ENCODE data around the gene H6PD. TPM values are rescaled to one million over a fixed set of nuclear protein-coding genes. Genes with fewer than 3 reads are reported as not detected.
A peak's percentile ranks its signal among the peaks of the same experiment; 100 is the strongest.

The H6PD gene
- total and polyA plus RNA-seq, 2 donors (not counting 3 experiments of a cell fraction or from before 2014, with no cell fraction given), result 24.5 to 29.0 TPM

- no peak for TF ChIP-seq POLR2AphosphoS5 (IDR thresholded peaks at IDR 0.05; ENCODE audit: insufficient read depth, low read depth, low read length)
- no peak for TF ChIP-seq FOS (IDR thresholded peaks at IDR 0.05; ENCODE audit: borderline replicate concordance, insufficient read depth, low read length)
- no peak for TF ChIP-seq JUN (IDR thresholded peaks at IDR 0.05; ENCODE audit: borderline replicate concordance, insufficient read depth, insufficient read length, low read depth)
- TF ChIP-seq POLR2A (IDR thresholded peaks at IDR 0.05; ENCODE audit: low read depth, low read length), result no peak
- TF ChIP-seq MYC (IDR thresholded peaks at IDR 0.05; ENCODE audit: low read depth, low read length), result no peak
- Histone ChIP-seq H3K9me1 (replicated peaks; ENCODE audit: control insufficient read depth, extremely low read depth, insufficient read depth, low read length) (no peaks in the 10 kb centered on the region), H3K9ac (replicated peaks; ENCODE audit: extremely low read depth, insufficient read depth, low read length) (no peak overlapping the region), H3K4me3 (replicated peaks in 1 of 3; ENCODE audit: insufficient read depth in 1 of 3, low read depth in 1 of 3, low read length in 3 of 3) (no peak overlapping the region), H3K79me2 (ENCODE audit: control insufficient read depth, insufficient read depth, low read length) (peaks cover 6% of the 10 kb centered on the region), H3K9me3 (replicated peaks; ENCODE audit: control insufficient read depth, insufficient read depth, low read length) (no peaks in the 10 kb centered on the region), H3K4me1 (ENCODE audit: control insufficient read depth, extremely low read depth, insufficient read depth, low read length) (peaks cover 17% of the 10 kb centered on the region), H3K36me3 (ENCODE audit: control insufficient read depth in 2 of 2, extremely low read depth in 1 of 2, insufficient read depth in 2 of 2, low read length in 2 of 2) (no peaks in the 10 kb centered on the region), H2AFZ (ENCODE audit: low read depth, low read length) (peak overlapping the region; percentile 63), H4K20me1 (replicated peaks; ENCODE audit: control insufficient read depth, extremely low read depth, insufficient read depth, low read length) (no peaks in the 10 kb centered on the region), H3K4me2 (ENCODE audit: insufficient read depth, low read length) (no peak overlapping the region), H3K27me3 (ENCODE audit: control insufficient read depth in 2 of 2, insufficient read depth in 2 of 2, low read length in 2 of 2) (no peaks in the 10 kb centered on the region), H3K27ac (ENCODE audit: insufficient read depth, low read depth, low read length) (no peak overlapping the region)
- FAIRE-seq (no peak), DNase-seq (ENCODE audit: low read depth, low spot score) (peak; percentile 17)
- POLR2A ChIA-PET, result interaction anchor here (0.7 kb wide), 1 partner anchor 119 kb away, joined by 5 read pairs; no protein-coding TSS in a partner anchor
- BruUV-seq (replicated peaks), result no TSS peak
- dilution Hi-C loops (cut with MboI; ENCODE audit: extremely low pct_ligation_motif_present, low sequenced_read_pairs) (no loop called here), intact Hi-C loops (cut with micrococcal nuclease) (loop anchor here (5.0 kb wide), 2 partner anchors 36 to 106 kb away; partner anchors contain the start of gene GPR157)
- CTCF ChIA-PET, result interaction anchor here (0.6 to 3.2 kb wide), 18 partner anchors 8 to 355 kb away, joined by 3 to 29 read pairs (median 7); partner anchors contain the start of gene TMEM201
These were observed 1.2 kb upstream of the H6PD start for GRCh38 chr1:9233241-9233941.

- Histone ChIP-seq H3K4me3 (replicated peaks in 1 of 3; ENCODE audit: insufficient read depth in 1 of 3, low read depth in 1 of 3, low read length in 3 of 3) (peak overlapping the region in 2 of 3 experiments; percentile 31 to 43), H3K4me1 (ENCODE audit: control insufficient read depth, extremely low read depth, insufficient read depth, low read length) (peaks cover 17% of the 10 kb centered on the region), H3K27me3 (ENCODE audit: control insufficient read depth in 2 of 2, insufficient read depth in 2 of 2, low read length in 2 of 2) (no peaks in the 10 kb centered on the region), H3K4me2 (ENCODE audit: insufficient read depth, low read length) (peak overlapping the region; percentile 45), H3K79me2 (ENCODE audit: control insufficient read depth, insufficient read depth, low read length) (peaks cover 6% of the 10 kb centered on the region), H2AFZ (ENCODE audit: low read depth, low read length) (peak overlapping the region; percentile 89), H3K36me3 (ENCODE audit: control insufficient read depth in 2 of 2, extremely low read depth in 1 of 2, insufficient read depth in 2 of 2, low read length in 2 of 2) (no peaks in the 10 kb centered on the region), H3K27ac (ENCODE audit: insufficient read depth, low read depth, low read length) (no peak overlapping the region), H3K9ac (replicated peaks; ENCODE audit: extremely low read depth, insufficient read depth, low read length) (no peak overlapping the region), H3K9me3 (replicated peaks; ENCODE audit: control insufficient read depth, insufficient read depth, low read length) (no peaks in the 10 kb centered on the region), H4K20me1 (replicated peaks; ENCODE audit: control insufficient read depth, extremely low read depth, insufficient read depth, low read length) (no peaks in the 10 kb centered on the region), H3K9me1 (replicated peaks; ENCODE audit: control insufficient read depth, extremely low read depth, insufficient read depth, low read length) (no peaks in the 10 kb centered on the region)
- TF ChIP-seq GATA2 (IDR thresholded peaks at IDR 0.05; ENCODE audit: insufficient read depth, insufficient read length, low read depth, low read length), result no peak
- TF ChIP-seq JUN (IDR thresholded peaks at IDR 0.05; ENCODE audit: borderline replicate concordance, insufficient read depth, insufficient read length, low read depth), result no peak
- TF ChIP-seq MAX (IDR thresholded peaks at IDR 0.05; ENCODE audit: insufficient read depth, insufficient read length), result no peak
- no peak for TF ChIP-seq POLR2A (IDR thresholded peaks at IDR 0.05; ENCODE audit: low read depth, low read length)
- TF ChIP-seq CTCF (IDR thresholded peaks at IDR 0.05; ENCODE audit: extremely low read depth in 1 of 2, insufficient read depth in 1 of 2, low read depth in 1 of 2, low read length in 2 of 2), result no peak
- no peak for TF ChIP-seq EZH2 (IDR thresholded peaks at IDR 0.05; ENCODE audit: borderline replicate concordance, low read depth, low read length, severe bottlenecking)
- TF ChIP-seq FOS (IDR thresholded peaks at IDR 0.05; ENCODE audit: borderline replicate concordance, insufficient read depth, low read length), result no peak
- no peak for TF ChIP-seq POLR2AphosphoS5 (IDR thresholded peaks at IDR 0.05; ENCODE audit: insufficient read depth, low read depth, low read length)
- TF ChIP-seq MYC (IDR thresholded peaks at IDR 0.05; ENCODE audit: low read depth, low read length), result no peak
- BruUV-seq (replicated peaks), result no TSS peak
- dilution Hi-C loops (cut with MboI; ENCODE audit: extremely low pct_ligation_motif_present, low sequenced_read_pairs) (no loop called here), intact Hi-C loops (cut with micrococcal nuclease) (loop anchor here (1.0 to 5.0 kb wide), 3 partner anchors 37 to 354 kb away; partner anchors contain the start of genes GPR157 and TMEM201)
- POLR2A ChIA-PET, result interaction anchor here (0.7 to 1.1 kb wide), 2 partner anchors 35 to 120 kb away, joined by 4 to 5 read pairs; no protein-coding TSS in a partner anchor
- CTCF ChIA-PET, result interaction anchor here (0.6 to 3.2 kb wide), 26 partner anchors 8 to 354 kb away, joined by 3 to 29 read pairs (median 4); partner anchors contain the start of gene TMEM201
- FAIRE-seq (no peak), DNase-seq (ENCODE audit: low read depth, low spot score) (no peak)
These were observed 692 bp upstream of the H6PD start for GRCh38 chr1:9233942-9234222.
